HG02759 (cell line): ENCODE data around the gene PYY.
"Not testable (repeated sequence)": the region's sequence is repeated elsewhere in the genome, so short reads cannot be mapped to it uniquely, and the experiment has no call there.

ENCODE experiments used
- ATAC-seq: cut with Tn5 transposase; IDR thresholded peaks from one replicate; pipeline ENCODE4 v1.9.1; 2021; ENCODE audit warnings: mild to moderate bottlenecking, moderate library complexity; ENCODE audit not compliant: unreplicated experiment

Gene PYY

DNA sequence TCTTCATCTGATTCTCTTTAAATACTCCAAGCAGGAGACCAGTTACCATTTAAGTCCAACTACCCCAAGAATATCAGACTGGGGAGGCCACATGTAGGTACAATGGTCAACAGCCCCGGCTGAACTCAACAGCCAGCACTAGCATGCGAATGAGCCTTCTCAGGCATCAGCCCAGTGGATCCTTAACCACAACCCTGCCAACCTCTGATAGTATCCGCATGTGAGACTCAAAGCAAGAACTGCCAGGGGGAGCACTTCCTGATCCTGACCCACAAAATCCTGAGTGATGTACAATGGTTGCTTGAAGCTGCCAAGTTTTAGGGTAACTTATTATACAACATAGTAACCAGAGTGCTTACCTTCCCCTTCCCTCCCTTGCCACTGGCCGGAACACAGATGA is 4.0 kb downstream of the PYY start:
- no peak for ATAC-seq

DNA sequence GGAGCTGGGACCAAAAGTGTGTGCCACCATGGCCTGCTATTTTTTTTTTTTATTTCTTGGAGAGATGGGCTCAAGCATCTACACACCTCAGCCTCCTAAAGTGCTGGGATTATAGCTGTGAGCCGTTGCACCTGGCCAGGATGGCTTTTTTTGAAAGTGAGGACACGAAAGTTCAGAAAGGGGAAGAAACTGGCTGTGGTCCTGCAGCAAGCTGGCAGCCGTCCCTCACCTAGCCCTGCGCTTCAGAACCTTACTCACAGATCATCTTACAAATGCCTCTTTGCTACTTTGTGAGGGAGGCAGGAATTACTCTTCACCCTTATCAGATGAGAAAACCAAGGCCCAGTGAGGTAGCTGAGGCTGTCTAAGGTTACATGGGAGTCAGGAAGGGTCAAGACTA is 7.0 kb downstream of the PYY start:
- ATAC-seq, result no peak

DNA sequence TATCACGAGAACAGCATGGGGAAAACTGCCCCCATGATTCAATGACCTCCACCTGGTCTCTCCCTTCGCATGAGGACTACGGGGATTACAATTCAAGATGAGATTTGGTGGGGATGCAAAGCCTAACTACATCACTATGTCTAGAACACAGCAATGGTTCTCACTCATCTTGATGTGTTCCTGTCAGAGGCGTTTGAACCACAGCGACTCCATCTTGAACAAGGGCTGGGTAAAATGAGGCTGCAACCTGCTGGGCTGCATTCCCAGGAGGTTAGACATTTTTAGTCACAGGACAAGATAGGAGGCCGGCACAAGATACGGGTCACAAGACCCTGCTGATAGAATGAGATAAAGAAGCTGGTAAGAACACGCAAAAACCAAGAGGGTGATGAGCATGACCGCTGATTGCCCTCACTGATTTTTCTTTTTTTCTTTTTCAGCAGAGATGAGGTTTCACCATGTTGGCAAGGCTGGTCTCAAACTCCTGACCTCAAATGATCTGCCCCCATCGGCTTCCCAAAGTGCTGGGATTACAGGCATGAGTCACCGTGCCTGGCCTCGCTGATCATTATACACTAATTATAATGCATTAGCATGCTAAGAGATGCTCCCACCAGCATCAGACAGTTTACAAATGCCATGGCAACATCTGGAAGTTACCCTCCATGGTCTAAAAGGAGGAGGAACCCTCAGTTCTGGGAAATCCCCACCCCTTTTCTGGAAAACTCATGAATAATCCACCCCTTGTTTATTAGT is 8.5 kb downstream of the PYY start:
- ATAC-seq, result no peak

DNA sequence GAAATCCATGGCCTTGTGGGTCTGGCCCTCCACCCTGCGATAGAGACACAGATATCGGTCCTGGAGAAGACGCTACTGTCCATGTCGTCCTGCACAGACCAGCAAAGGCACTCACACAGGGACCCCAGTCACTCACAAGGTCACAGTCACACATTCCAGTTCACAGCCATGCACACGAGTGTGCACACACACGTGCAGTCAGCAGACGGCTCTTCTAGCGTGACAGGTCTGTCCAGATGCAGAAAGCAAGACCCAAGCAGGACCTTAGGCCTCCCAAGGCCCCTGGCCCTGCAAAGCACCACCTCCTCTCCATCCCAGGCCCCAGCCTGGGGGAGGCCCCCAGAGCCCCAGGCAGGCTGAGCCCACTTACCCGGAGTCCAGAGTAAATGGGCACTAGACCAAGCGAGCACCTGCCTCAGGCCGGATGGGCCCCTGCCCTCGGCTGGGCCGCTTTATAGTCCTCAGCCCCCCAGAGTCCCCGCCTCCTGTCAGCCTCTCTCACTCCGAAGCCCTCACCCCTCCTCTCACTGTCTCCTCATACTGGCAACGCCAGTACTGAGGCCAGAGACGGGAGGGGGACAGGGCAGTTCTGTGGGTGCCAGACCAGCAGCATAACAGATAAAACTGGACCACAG is 11.6 kb downstream of the PYY start, which contains the start of gene PPY:
TSS of gene PPY (minus strand) at position 426 of the 635 bp plus-strand sequence. CDS start 822 bp downstream, outside the sequence.
- no peak for ATAC-seq

DNA sequence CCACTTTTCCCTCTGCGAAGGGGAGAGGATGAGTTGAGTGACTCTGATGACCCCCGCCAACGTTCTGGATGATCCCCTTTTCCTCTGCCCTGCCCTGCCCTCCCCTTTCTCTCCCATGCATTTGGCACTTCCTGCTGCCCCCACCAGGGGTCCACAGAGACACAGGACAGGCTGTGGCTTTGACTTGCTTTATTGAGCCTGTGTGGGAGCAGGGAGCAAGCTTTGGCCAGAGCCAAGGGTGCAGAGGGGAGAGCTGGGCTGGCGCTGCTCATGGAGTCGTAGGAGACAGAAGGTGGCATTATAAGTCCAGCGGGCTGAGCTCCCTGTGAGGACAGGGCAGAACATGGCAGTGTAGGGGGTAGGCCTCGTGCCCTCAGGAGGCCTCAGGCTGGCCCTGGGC is 13.1 kb downstream of the PYY start:
- ATAC-seq, result no peak

DNA sequence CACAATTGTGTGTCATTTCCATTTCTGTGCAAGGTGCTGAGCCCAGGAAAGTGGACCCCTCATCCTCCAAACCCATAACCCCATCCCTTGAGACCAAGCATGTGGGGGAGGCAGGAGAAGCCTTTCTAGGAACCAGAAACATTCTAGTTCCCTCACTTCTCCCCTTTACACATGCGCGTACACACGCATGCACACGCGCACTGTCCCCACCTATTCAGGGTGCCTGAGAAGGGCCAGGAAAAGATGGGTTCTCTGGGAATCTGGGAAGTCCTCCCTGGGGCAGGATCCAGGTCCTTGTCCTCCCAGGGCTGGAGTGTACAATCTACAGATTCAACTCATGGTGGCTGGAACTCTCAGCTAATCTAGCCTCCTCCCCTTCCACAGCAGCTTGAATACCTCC is 13.9 kb downstream of the PYY start:
- no peak for ATAC-seq

DNA sequence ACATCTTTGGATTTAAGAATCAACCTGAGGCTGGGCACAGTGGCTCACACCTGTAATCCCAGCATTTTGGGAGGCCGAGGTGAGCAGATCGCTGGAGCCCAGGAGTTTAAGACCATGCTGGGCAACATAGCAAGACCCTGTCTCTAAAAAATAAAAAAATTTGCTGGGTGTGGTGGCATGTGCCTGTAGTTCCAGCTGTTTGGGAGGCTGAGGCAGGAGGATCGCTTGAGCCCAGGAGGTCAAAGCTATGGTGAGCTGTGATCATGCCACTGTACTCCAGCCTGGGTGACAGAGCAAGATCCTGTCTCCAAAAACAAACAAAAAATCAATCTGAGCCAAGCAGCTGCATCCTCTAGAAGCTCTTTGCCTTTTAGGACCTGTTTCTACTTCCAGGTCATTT is 14.3 kb downstream of the PYY start:
- ATAC-seq, result not testable (repeated sequence)

DNA sequence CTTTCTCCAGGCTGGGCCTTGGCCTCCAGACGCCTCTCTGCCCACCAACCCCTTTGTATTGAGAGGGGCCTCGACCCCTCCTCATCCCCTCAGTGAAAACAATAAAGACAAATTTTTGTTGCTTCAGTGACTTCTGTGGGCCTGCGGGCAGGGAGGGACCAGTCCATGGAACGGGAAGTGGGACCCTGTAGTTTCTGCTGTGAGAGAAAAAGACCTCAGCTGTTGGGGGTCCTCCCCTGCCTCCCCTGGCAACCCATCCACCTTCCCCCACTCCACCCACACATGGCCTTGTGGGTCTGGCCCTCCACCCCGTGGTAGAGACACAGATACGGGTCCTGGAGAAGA is 14.9 kb downstream of the PYY start:
- no peak for ATAC-seq

DNA sequence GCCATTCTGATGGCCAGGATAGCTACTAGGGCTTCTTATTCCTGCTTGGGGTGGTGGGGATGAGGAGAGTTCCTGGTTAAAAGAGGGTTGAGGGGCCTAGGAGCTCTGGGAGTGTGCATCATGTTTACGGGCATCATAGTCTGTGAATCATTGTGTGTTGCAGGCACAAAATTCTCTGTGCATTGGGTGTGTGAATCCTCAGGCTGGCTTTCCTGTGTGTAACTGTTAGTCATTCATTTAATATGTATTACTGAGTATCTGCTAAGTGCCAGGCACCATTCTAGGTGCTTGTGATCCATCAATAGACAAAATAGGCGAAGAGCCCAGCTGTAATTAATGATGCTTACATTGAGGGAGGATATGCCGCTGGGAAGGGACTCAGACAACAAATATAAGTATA is 17.3 kb downstream of the PYY start:
- no peak for ATAC-seq

DNA sequence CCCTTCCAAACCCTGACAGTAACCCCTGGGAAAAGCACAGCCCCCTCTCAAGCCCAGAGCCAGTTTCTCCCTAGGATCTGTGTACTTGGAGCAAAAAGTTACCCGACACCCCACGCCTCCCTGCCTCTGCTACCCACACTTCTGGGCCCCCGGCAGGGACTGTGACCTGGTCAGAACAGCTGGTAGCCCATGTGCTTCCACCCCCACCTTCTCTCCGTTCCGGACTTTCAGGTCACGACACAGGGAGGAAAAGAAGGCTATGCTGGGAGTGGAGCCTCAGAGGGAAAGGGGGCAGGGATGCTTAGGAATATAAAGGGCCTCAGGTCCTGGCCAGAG is 17.8 kb downstream of the PYY start:
- no peak for ATAC-seq

DNA sequence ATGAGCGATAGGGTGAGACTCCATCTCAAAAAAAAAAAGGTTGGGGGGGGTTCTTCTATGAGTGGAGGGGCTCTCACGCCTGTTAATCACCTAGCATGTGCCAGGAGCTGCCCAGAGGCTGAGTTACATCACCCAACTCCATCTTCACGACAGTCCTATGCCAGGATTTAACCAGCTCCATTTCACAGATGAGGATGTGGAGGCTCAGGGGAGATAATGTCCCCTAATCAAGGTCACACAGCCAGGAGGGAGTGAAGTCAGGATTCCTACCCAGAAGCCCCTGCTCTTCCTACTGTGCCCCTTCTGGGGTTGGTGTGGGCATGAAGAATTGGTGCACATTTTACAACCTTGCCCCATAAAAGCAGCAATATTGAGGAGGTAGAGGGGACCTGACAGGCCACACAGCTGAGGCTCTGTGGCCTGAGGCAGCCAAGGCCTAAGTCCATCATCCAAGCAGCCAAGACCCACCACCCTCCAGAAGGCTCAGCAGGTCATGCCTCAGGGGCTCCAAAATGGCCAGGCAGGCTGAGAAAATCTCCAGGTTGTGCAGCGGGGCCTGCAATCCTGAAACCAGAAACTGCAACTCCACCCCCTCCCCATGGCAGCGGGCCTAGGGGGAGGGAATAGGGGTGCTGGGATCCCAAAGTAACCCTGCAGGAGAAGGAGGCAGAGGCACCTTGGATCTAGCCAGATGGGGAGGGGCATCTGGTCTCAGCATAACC is 18.4 kb downstream of the PYY start:
- no peak for ATAC-seq

DNA sequence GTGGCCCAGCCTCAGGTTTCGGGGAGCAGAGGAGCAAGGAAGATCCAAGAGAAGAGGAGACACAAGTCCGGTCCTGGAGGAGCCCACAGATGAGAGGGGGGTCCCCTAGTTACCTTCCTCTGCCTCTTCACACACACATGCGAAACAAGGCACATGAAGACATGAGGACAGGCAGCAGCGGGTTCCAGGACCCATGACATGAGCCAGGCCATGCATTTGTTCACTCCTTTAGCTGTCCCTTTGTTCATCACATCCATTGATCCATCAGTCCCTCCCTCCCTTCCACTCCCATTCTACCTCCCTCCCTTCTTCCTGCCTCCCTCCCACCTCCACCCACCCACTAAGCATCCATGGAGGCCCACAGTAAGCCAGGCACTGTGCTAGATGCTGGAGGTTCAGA is 20.8 kb downstream of the PYY start:
- ATAC-seq, result no peak

DNA sequence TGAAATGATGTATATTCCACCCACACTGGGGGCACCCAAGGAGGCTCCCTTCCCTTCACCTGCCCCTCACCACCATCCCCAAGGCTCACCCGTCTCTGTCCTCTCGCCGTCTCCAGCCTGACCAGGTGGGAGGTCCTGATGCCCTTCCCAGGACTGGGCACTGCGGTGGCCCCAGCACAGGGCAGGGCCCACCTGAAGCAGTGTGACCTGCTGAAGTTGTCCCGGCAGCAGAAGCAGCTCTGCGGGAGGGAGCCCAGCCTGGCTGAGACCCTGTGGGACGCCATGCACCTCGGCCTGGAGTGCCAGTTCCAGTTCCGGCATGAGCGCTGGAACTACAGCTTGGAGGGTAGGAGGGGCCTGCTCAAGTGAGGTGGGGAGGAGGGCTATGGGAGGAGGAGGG is 21.4 kb downstream of the PYY start:
- ATAC-seq, result no peak

DNA sequence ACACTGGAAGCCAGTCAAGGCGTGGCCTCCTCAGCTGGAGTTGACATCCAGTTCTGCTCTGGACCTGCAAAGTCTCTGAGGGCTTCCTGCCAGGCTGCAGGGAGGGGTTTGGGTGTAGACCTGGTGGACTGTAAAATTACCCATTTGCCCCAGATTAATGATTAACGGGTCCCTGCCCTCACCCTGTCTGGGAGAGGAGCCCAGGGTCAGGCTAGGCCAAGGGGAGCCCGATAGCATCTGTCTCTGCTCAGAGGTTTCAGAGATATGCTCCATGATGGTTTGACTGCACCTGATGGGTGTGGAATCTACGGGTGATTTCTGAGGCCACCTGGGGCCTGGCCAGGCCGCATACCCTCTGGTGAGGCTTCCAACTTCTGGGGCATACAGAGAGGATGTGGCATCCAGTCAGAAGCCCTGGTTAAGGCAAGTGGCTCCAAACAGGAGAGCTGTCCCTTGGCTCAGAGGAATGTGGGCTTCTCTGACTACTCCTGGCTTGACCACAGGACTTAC is 22.6 kb downstream of the PYY start:
- no peak for ATAC-seq

DNA sequence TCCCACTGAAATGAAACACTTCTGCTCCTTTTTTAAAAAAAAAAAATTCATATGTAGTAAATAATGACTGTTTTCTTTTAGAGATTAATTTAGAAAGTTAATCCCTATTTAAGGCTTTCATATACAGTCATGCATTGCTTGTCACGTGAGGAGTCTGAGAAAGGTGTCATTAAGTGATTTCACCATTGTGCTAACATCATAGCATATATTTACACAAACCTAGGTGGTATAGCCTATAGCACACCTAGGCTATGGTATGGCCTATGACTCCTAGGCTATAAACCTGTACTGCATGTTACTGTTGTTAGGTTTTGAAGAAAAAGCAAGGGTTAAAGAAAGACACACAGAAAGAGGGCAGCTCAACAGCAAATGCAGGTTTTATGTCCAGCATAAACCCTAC is 25.1 kb downstream of the PYY start:
- no peak for ATAC-seq

DNA sequence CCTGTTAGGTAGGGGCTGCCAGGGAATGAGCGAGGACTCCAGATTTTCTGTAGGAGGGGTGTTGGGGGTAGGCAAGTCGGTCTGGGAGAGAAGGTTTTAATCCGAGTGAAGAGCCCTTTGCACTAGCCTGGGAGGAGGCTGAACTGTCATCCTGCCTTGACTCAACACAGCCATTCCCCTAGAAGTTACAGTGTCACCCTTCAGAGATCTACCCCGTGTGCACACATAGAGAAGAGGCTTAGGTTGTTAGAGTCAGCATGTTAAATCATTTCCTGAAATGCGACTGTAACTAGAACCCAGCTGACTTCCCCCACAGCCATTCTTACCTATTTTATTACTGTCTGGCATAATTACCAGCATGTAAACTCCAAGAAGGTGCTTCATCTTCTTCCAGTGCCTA is 25.8 kb downstream of the PYY start:
- ATAC-seq, result not testable (repeated sequence)

DNA sequence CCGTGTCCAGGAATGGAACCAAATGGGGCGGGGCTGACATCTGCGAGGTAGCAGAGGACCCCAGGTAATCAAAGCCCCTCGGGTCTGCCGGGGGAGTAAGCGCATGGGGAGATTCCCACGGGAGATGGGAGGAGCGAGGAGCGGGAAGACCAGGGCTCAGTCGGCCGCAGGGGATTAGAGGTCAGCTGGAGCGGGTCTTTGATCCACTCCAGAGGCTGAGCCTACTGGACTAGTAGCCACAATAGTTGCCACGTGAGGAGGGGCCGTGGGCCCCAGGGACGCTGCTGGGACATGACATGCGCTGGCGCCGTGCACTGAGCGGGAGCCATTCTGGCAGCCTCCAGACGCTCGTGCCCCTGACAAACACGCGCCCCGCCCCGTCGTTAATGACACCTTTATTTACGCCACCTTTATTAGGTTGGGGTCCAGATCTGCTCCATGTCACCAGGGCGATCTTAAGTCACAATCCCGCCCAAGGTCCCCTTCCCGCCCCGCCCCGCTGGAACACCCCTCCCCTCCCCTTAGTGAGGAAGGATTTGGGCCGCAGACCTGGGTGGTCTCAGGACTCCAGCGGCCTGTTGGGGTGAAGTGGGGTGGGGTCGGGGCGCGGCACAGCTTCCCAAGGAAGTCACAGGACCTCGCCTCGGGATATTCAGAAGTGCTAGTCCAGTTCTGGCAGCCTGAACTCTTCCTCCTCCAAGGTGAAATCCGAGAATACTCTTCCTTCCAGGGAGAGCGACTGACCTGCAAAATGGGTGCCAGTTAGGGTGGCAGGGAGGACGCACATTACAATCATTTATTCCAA is 26.5 kb downstream of the PYY start:
- ATAC-seq, result no peak

DNA sequence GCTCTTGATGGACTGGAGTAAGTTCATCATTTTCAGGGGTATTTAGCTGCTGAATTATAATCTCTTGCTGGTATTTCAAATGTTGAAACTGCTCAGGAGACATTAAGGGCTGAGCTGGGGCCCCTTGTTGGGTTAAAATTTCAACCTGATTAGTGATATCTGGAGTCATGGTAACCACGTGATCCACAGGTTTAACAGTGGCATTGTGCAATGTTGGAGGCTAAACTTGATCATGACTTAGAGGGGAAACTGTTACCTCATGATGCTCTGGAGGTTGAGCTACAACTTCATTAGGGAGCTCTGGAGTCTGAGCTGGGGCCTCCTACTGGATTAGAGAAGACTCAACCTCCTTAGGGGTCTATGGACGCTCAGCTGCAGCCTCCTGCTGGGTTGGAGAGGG is 29.2 kb downstream of the PYY start:
- ATAC-seq, result no peak

DNA sequence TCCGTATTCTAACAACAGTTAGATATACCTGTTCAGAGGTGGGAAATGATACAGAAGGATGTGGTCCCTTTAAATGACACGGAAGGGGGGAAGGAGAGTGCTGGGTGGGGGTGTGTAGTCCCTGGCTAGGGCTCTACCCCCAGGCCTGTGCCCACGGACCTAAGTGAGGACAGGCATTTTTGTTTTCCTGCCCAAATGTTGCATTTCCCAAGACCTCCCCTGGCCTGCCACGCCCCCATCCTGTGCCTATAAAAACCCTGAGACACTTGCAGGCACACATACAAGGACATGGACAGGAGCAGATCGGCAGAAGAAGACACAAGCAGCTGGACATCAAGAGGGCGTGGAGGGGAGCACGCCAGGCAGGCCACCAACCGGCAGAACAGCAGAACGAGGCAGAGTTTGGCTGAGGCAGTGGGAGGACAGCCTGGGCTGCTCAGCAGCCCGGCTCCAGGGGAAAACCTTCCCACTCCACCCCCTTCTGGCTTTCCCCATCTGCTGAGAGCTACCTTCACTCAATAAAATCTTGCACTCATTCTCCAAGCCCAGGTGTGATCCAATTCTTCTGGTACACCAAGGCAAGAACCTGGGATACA is 33.1 kb downstream of the PYY start:
- ATAC-seq, result no peak

DNA sequence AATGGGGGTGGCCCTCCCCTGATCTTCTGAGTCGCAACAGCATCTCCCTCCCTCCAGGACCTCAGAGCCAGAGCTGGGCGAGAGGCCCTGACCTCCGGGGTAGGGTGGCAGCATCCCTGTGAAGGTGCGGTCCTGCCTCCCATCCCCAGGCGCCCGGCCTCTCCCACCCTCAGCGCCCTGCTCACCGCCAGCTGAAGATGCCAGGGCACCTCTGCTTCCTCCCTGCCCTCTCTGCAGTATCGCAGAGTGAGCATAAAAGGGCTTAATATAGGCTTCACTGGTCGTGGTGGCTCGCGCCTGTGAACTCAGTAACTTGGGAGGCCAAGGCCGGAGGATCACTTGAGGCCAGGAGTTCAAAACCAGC is 35.7 kb downstream of the PYY start:
- no peak for ATAC-seq
